Kidney (tissue), 14 donors: ENCODE measurements around the gene CPB2. TPM values are rescaled to one million over a fixed set of nuclear protein-coding genes. Genes with fewer than 3 reads are reported as not detected.

Source experiments
- DNase-seq, 5 donors: peaks; one replicate each; pipeline ENCODE4 v3.0.0-alpha.2; 2013 to 2020
- FAIRE-seq: peaks from 2 replicates; lab custom pipeline; 2012; peaks lifted over from hg19 to GRCh38; lab: Jason Lieb, UNC
- H3K27ac ChIP-seq, 2 donors: one replicate each; pipeline ENCODE4 v1.7.0; 2013; ENCODE audit warnings: low read depth in 2 of 2, low read length in 2 of 2, inconsistent platforms in 1 of 2
- H3K27me3 ChIP-seq: one replicate; pipeline ENCODE4 v1.7.1; 2013; ENCODE audit warnings: low read length, inconsistent platforms; ENCODE audit not compliant: control insufficient read depth, insufficient read depth
- H3K36me3 ChIP-seq, 3 donors: one replicate each; pipeline versions ENCODE4 v1.7.0 to v1.7.1; 2013; ENCODE audit warnings: low read length in 3 of 3, control low read depth in 1 of 3, inconsistent platforms in 1 of 3; ENCODE audit not compliant: insufficient read depth in 3 of 3, control insufficient read depth in 2 of 3
- H3K4me1 ChIP-seq, 3 donors: one replicate each; pipeline versions ENCODE4 v1.7.0 to v1.7.1; 2013; ENCODE audit warnings: low read length in 3 of 3, inconsistent platforms in 1 of 3, low read depth in 1 of 3; ENCODE audit not compliant: control insufficient read depth in 2 of 3, insufficient read depth in 2 of 3
- H3K4me3 ChIP-seq, 3 donors: one replicate each; pipeline versions ENCODE4 v1.7.0 to v1.8.1; 2013; ENCODE audit warnings: low read length in 3 of 3, control low read depth in 1 of 3, inconsistent platforms in 1 of 3
- H3K9ac ChIP-seq, 3 donors: one replicate each; pipeline versions ENCODE4 v1.7.0 to v1.7.1; 2013; ENCODE audit warnings: low read length in 3 of 3, control low read depth in 1 of 3, inconsistent platforms in 1 of 3
- H3K9me3 ChIP-seq, 3 donors: one replicate each; pipeline versions ENCODE4 v1.7.0 to v1.7.1; 2013; ENCODE audit warnings: low read length in 3 of 3, control low read depth in 1 of 3, inconsistent platforms in 1 of 3; ENCODE audit not compliant: control insufficient read depth in 2 of 3, insufficient read depth in 1 of 3
- CTCF ChIP-seq: IDR thresholded peaks from 3 replicates; pipeline ENCODE4 v1.5.1; 2012; ENCODE audit warnings: mild to moderate bottlenecking, moderate library complexity, borderline replicate concordance; ENCODE audit not compliant: insufficient read depth; ENCODE audit errors: extremely low read depth
- intact Hi-C: fragments of 100-400 bp; cut with DNase I; formaldehyde crosslinking; loops from one replicate; pipeline ENCODE4 v1.11.1; 2022
- polyA plus RNA-seq: library from polyadenylated mRNA; stranded (reverse); fragments of 350-450 nt; fragmentation: Illumina TruSeq; extraction: RNeasy Lipid Tissue Mini Kit (QIAGEN cat#74804); gene quantifications from one replicate; pipeline ENCODE4 v1.2.3, GENCODE V29; 2014; ENCODE audit warnings: low read depth, low replicate concordance; ENCODE audit not compliant: insufficient read depth
- total RNA-seq: library from RNA; stranded (reverse); fragmentation: NEBNext Ultra II Directional; extraction: Animal tissue kit (Norgen Biotek cat#: 25700); gene quantifications from one replicate; pipeline ENCODE4 v1.2.1, GENCODE V29; 2021
- donor health status: control.
- donor health status: control.
- donor health status: control.
- donor health status: control.
- donor health status: control.
- donor health status: DM: yes; HTN: yes; CAD: no.
- donor health status: Normal renal cell carcinoma (clear cell type).

Gene CPB2
- total and polyA plus RNA-seq, 2 donors from 2014 or later: not detected

DNA sequence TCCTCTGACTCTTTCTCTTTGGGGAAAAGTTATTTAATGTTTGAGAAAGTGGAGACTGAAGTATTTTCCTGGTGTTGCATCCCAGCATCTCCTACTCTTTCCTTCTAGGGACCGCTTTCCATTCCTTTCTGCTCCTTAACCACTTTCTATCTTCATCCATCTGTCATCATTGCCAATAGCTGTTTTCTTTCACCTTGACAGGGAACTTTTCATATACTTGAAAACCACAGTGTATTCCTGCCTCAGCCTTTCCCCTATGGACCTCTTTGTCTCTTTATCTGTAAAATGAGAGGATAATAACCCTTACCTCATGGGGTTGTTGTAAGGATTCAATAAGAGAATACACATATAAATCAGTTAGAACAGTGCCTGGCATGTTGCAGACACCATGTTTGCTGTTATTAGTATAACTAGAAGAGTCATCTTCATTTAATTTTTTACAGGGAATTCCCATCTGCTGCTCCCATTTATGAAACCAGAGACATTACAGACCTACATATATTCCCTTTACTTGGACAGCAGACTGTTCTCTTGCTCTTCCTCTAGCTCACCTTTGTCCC, 45.4 kb upstream of the CPB2 start:
- FAIRE-seq: no peak
- H3K4me3 ChIP-seq: no peak overlapping the region
- intact Hi-C loops: no loop called here

GRCh38 chr13:46149272-46150133, 44.7 kb upstream of the CPB2 start:
- no peaks in the 10 kb centered on the region for H3K36me3 ChIP-seq
- no peak for DNase-seq
- H3K4me1 ChIP-seq: no peaks in the 10 kb centered on the region
- H3K27me3 ChIP-seq: no peaks in the 10 kb centered on the region
- H3K9me3 ChIP-seq: no peaks in the 10 kb centered on the region
- H3K9ac ChIP-seq: no peak overlapping the region
- no peak overlapping the region for H3K4me3 ChIP-seq
- no peak overlapping the region for H3K27ac ChIP-seq
- no peak for TF ChIP-seq CTCF
- no peak for FAIRE-seq
- intact Hi-C loops: no loop called here

More for the DNA sequence above, 45.4 kb upstream of the CPB2 start:
- no peak for TF ChIP-seq CTCF
- Histone ChIP-seq H3K27me3 (no peaks in the 10 kb centered on the region), H3K9me3 (no peaks in the 10 kb centered on the region), H3K36me3 (no peaks in the 10 kb centered on the region), H3K9ac (no peak overlapping the region), H3K27ac (no peak overlapping the region), H3K4me1 (no peaks in the 10 kb centered on the region)
- no peak for DNase-seq

- FAIRE-seq (no peak), DNase-seq (peak in 3 of 5 donors; percentile 29 to 61 (median 47))
- H3K9ac ChIP-seq: no peak overlapping the region
- no peaks in the 10 kb centered on the region for H3K4me1 ChIP-seq
- H3K4me3 ChIP-seq: no peak overlapping the region
- no peaks in the 10 kb centered on the region for H3K27me3 ChIP-seq
- no peaks in the 10 kb centered on the region for H3K36me3 ChIP-seq
- intact Hi-C loops: no loop called here
- peak; percentile 12 for TF ChIP-seq CTCF
- no peak overlapping the region for H3K27ac ChIP-seq
- H3K9me3 ChIP-seq: no peaks in the 10 kb centered on the region
Observed at GRCh38 chr13:46146898-46147297, 42.1 kb upstream of the CPB2 start.
